ENCODE results near the gene SLC44A4.
"Not testable (repeated sequence)": the region's sequence is repeated elsewhere in the genome, so short reads cannot be mapped to it uniquely, and the experiment has no call there.

Gene SLC44A4

GRCh38 chr6:31880616-31881015 is 1.8 kb upstream of the SLC44A4 start:
- no peak for DNase-seq

- no peak for DNase-seq
These were observed 1.1 kb upstream of the SLC44A4 start for GRCh38 chr6:31879901-31880300.

GRCh38 chr6:31879143-31879542 is 346 bp upstream of the SLC44A4 start:
- no peak for DNase-seq

GRCh38 chr6:31878222-31878621 is 575 bp downstream of the SLC44A4 start:
- DNase-seq, result no peak

- DNase-seq, result no peak
These were observed 1.1 kb downstream of the SLC44A4 start for GRCh38 chr6:31877651-31878161.

- no peak for DNase-seq
These were observed 1.6 kb downstream of the SLC44A4 start for GRCh38 chr6:31877125-31877650.

GRCh38 chr6:31876357-31876756 is 2.4 kb downstream of the SLC44A4 start:
- no peak for DNase-seq

- DNase-seq, result no peak
These were observed 2.9 kb downstream of the SLC44A4 start for GRCh38 chr6:31875877-31876276.

GRCh38 chr6:31874836-31875572 is 3.8 kb downstream of the SLC44A4 start:
- no peak for DNase-seq

- no peak for DNase-seq
These were observed 4.6 kb downstream of the SLC44A4 start for GRCh38 chr6:31874084-31874670.

- DNase-seq, result no peak
These were observed 7.6 kb downstream of the SLC44A4 start for GRCh38 chr6:31871046-31871659.

- no peak for DNase-seq
These were observed 8.3 kb downstream of the SLC44A4 start for GRCh38 chr6:31870385-31870921.

GRCh38 chr6:31869343-31869742 is 9.5 kb downstream of the SLC44A4 start:
- DNase-seq, result no peak

GRCh38 chr6:31868658-31868971 is 10.2 kb downstream of the SLC44A4 start:
- DNase-seq, result not testable (repeated sequence)

GRCh38 chr6:31865205-31866118 is 13.3 kb downstream of the SLC44A4 start:
- no peak for DNase-seq

GRCh38 chr6:31864818-31865204 is 14.0 kb downstream of the SLC44A4 start:
- DNase-seq, result no peak

- DNase-seq, result not testable (repeated sequence)
These were observed 14.7 kb downstream of the SLC44A4 start for GRCh38 chr6:31864123-31864562.

GRCh38 chr6:31862344-31863235 is 16.2 kb downstream of the SLC44A4 start, which contains the start of gene NEU1:
Gene NEU1 (minus strand): TSS chr6:31862821. CDS start chr6:31862776, 45 bp downstream.
- DNase-seq, result peak; percentile 93 to 100 (median 100)

- peak in 3 of 58 donors; percentile 1 to 36 (median 18) for DNase-seq
These were observed 16.9 kb downstream of the SLC44A4 start for GRCh38 chr6:31861919-31862343.

- no peak for DNase-seq
These were observed 17.6 kb downstream of the SLC44A4 start for GRCh38 chr6:31861150-31861549.
